Liver (tissue), 9 donors: ENCODE measurements around the gene TMEM17. TPM values are rescaled to one million over a fixed set of nuclear protein-coding genes. Genes with fewer than 3 reads are reported as not detected.

Source experiments
- DNase-seq: peaks from one replicate; pipeline ENCODE4 v3.0.0-alpha.2; 2017; ENCODE audit warnings: low spot score
- H3K27ac ChIP-seq, 2 donors: one replicate each; pipeline ENCODE4 v1.7.0; 2013; ENCODE audit warnings: inconsistent platforms in 2 of 2, low read length in 2 of 2, control low read depth in 1 of 2, low read depth in 1 of 2, mild to moderate bottlenecking in 1 of 2
- H3K27me3 ChIP-seq, 4 donors: one replicate each; pipeline versions ENCODE4 v1.6.1 to v1.7.0; 2013; ENCODE audit warnings: low read length in 3 of 4, inconsistent platforms in 1 of 4, mild to moderate bottlenecking in 1 of 4, moderate library complexity in 1 of 4; ENCODE audit not compliant: control insufficient read depth in 4 of 4, insufficient read depth in 4 of 4
- H3K36me3 ChIP-seq, 4 donors: one replicate each; pipeline versions ENCODE4 v1.6.1 to v1.7.0; 2013; ENCODE audit warnings: low read length in 3 of 4, mild to moderate bottlenecking in 3 of 4, low read depth in 1 of 4, moderate library complexity in 1 of 4; ENCODE audit not compliant: control insufficient read depth in 4 of 4, insufficient read depth in 3 of 4
- H3K4me1 ChIP-seq, 4 donors: one replicate each; pipeline versions ENCODE4 v1.6.1 to v1.7.0; 2013; ENCODE audit warnings: low read length in 3 of 4, mild to moderate bottlenecking in 3 of 4, moderate library complexity in 1 of 4; ENCODE audit not compliant: control insufficient read depth in 4 of 4, insufficient read depth in 4 of 4
- H3K4me3 ChIP-seq, 3 donors: one replicate each; pipeline versions ENCODE4 v1.6.1 to v1.7.0; 2013; ENCODE audit warnings: low read length in 3 of 3, control low read depth in 1 of 3, low read depth in 1 of 3, mild to moderate bottlenecking in 1 of 3
- H3K9ac ChIP-seq, 2 donors: one replicate each; pipeline ENCODE4 v1.7.0; 2013; ENCODE audit warnings: low read length in 2 of 2, mild to moderate bottlenecking in 2 of 2, moderate library complexity in 2 of 2, control low read depth in 1 of 2, low read depth in 1 of 2
- H3K9me3 ChIP-seq, 4 donors: one replicate each; pipeline versions ENCODE4 v1.6.1 to v1.7.0; 2013; ENCODE audit warnings: low read length in 3 of 4; ENCODE audit not compliant: control insufficient read depth in 4 of 4
- FOXA1 ChIP-seq: IDR thresholded peaks from 2 replicates; pipeline ENCODE4 v1.6.1; 2016; ENCODE audit warnings: antibody characterized with exemption
- FOXA2 ChIP-seq: IDR thresholded peaks from 2 replicates; pipeline ENCODE4 v1.6.1; 2016; ENCODE audit warnings: antibody characterized with exemption
- GABPA ChIP-seq, 2 donors: IDR thresholded peaks in 1 of 2; conservative IDR thresholded peaks in 1 of 2; 2 replicates each; pipeline ENCODE4 v1.6.1; 2016; ENCODE audit warnings: antibody characterized with exemption in 2 of 2, mild to moderate bottlenecking in 1 of 2, moderate library complexity in 1 of 2
- HNF4A ChIP-seq, 2 donors: conservative IDR thresholded peaks; 2 replicates each; pipeline ENCODE4 v1.6.1; 2016; ENCODE audit warnings: antibody characterized with exemption in 2 of 2, mild to moderate bottlenecking in 2 of 2
- HNF4G ChIP-seq: IDR thresholded peaks from 2 replicates; pipeline ENCODE4 v1.6.1; 2016; ENCODE audit warnings: antibody characterized with exemption
- JUND ChIP-seq, 2 donors: IDR thresholded peaks; 2 replicates each; pipeline ENCODE4 v1.6.1; 2016; ENCODE audit warnings: antibody characterized with exemption in 2 of 2
- RXRA ChIP-seq, 2 donors: IDR thresholded peaks; 2 replicates each; pipeline ENCODE4 v1.6.1; 2017 to 2018; ENCODE audit warnings: antibody characterized with exemption in 2 of 2, mild to moderate bottlenecking in 1 of 2
- SP1 ChIP-seq: IDR thresholded peaks from 2 replicates; pipeline ENCODE4 v1.6.1; 2018; ENCODE audit warnings: antibody characterized with exemption, mild to moderate bottlenecking
- TAF1 ChIP-seq: conservative IDR thresholded peaks from 2 replicates; pipeline ENCODE4 v1.6.1; 2016; ENCODE audit warnings: antibody characterized with exemption, mild to moderate bottlenecking
- YY1 ChIP-seq: IDR thresholded peaks from 2 replicates; pipeline ENCODE4 v1.6.1; 2016; ENCODE audit warnings: antibody characterized with exemption, mild to moderate bottlenecking
- WGBS: extraction: QIAGEN DNeasy Blood & Tissue Kit; methylation state at CpG from one replicate; pipeline ENCODE4 v1.1.7; 2013; 5-methylcytosine and 5-hydroxymethylcytosine counted together
- polyA plus RNA-seq, 2 donors: library from polyadenylated mRNA; stranded (reverse) in 1 of 2; unstranded in 1 of 2; fragments of 200-250 nt in 1 of 2; fragments of >200 nt in 1 of 2; fragmentation: Nextera tagmentation in 1 of 2; extraction: Ambion mirVana in 1 of 2; gene quantifications; one replicate each; pipeline versions ENCODE4 v1.2.1 to v1.2.3, GENCODE V29; 2013 to 2015
- total RNA-seq, 2 donors: library from RNA; depleted of rRNA; stranded (reverse); fragments of >200 nt; gene quantifications; one replicate each; pipeline ENCODE4 v1.2.3, GENCODE V29; 2014
- TF ChIP-seq, protein P1 (sequence below): fragments of 150-350 bp; IDR thresholded peaks from 2 replicates; pipeline ENCODE4 v1.5.1; 2017; ENCODE audit warnings: improper control_type of control experiment, low read depth, low read length; ENCODE audit not compliant: missing input control
- TF ChIP-seq, protein P2 (sequence below): IDR thresholded peaks from 2 replicates; pipeline ENCODE4 v1.6.1; 2016; ENCODE audit warnings: antibody characterized with exemption
- TF ChIP-seq, protein P3 (sequence below): IDR thresholded peaks from 2 replicates; pipeline ENCODE4 v1.6.1; 2016; ENCODE audit warnings: antibody characterized with exemption
- donor health status: healthy.
- donor health status: healthy.
- donor health status: healthy.
- donor health status: healthy.
- donor health status: healthy.

The TMEM17 gene
- total and polyA plus RNA-seq, 4 donors, result 0.70 to 1.9 (median 1.2) TPM

DNA sequence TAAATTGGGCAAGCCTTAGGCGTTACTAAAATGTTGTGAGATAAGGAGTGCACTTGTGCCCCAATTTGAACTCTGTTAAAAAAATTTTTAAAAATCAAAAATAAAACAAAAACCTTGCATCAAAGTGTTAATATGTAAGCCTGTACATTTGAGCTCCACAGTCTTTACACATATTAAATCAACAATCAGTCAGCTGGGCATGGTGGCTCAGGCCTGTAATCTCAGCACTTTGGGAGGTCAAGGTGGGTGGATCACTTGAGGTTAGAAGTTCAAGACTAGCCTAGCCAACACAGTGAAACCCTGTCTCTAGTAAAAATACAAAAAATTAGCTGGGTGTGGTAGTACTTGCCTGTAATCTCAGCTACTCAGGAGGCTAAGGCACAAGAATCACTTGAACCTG, 16.3 kb downstream of the TMEM17 start:
- no peak overlapping the region for H3K27ac ChIP-seq
- 37% methylated on average over 1 of the region's 1 CpG for WGBS

DNA sequence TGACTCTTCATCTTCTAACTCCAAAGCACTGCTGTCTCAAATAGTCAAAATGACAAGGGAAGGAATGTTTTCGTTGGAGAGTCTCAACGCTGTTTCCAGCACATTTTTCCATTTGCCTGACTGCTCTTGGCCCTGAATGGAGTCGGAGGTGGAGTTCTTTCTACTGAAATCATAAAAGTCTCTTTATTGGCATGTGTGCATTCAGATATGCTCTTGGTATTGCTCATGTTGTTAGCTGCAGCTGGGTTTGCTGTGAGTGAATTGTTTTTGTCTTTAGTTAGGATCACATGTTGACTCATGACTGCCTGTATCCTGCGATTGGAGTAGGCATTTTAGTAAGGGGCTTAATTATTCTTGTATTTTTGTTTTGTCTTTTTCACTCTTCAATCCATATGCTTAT, 16.8 kb downstream of the TMEM17 start:
- WGBS, result 79% methylated on average over 4 of the region's 4 CpGs
- H3K27me3 ChIP-seq, result no peaks in the 10 kb centered on the region
- no peak overlapping the region for H3K4me3 ChIP-seq
- H3K27ac ChIP-seq, result no peak overlapping the region
- no peak for DNase-seq
- no peak overlapping the region for H3K9ac ChIP-seq
- no peaks in the 10 kb centered on the region for H3K9me3 ChIP-seq
- TF ChIP-seq JUND (IDR thresholded peaks at IDR 0.05), result no peak
- no peak for TF ChIP-seq HNF4A (conservative IDR thresholded peaks at IDR 0.05)
- no peak for TF ChIP-seq TAF1
- TF ChIP-seq RXRA (IDR thresholded peaks at IDR 0.05), result no peak
- no peak for TF ChIP-seq GABPA (IDR thresholded peaks at IDR 0.05 in 1 of 2, conservative IDR thresholded peaks at IDR 0.05 in 1 of 2)
- TF ChIP-seq, protein P1, sequence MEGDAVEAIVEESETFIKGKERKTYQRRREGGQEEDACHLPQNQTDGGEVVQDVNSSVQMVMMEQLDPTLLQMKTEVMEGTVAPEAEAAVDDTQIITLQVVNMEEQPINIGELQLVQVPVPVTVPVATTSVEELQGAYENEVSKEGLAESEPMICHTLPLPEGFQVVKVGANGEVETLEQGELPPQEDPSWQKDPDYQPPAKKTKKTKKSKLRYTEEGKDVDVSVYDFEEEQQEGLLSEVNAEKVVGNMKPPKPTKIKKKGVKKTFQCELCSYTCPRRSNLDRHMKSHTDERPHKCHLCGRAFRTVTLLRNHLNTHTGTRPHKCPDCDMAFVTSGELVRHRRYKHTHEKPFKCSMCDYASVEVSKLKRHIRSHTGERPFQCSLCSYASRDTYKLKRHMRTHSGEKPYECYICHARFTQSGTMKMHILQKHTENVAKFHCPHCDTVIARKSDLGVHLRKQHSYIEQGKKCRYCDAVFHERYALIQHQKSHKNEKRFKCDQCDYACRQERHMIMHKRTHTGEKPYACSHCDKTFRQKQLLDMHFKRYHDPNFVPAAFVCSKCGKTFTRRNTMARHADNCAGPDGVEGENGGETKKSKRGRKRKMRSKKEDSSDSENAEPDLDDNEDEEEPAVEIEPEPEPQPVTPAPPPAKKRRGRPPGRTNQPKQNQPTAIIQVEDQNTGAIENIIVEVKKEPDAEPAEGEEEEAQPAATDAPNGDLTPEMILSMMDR, result no peak
- peaks cover 9 to 39% (median 34%) of the 10 kb centered on the region in 4 donors for H3K4me1 ChIP-seq
- no peaks in the 10 kb centered on the region for H3K36me3 ChIP-seq

More for the DNA sequence above, 16.3 kb downstream of the TMEM17 start:
- no peaks in the 10 kb centered on the region for H3K36me3 ChIP-seq
- no peaks in the 10 kb centered on the region for H3K9me3 ChIP-seq
- H3K4me3 ChIP-seq, result no peak overlapping the region
- H3K9ac ChIP-seq, result no peak overlapping the region
- no peak for DNase-seq
- H3K27me3 ChIP-seq, result no peaks in the 10 kb centered on the region
- H3K4me1 ChIP-seq, result peaks cover 9 to 36% (median 32%) of the 10 kb centered on the region in 4 donors
- TF ChIP-seq GABPA (IDR thresholded peaks at IDR 0.05 in 1 of 2, conservative IDR thresholded peaks at IDR 0.05 in 1 of 2), result no peak
- peak in 1 of 2 donors; percentile 9 for TF ChIP-seq RXRA (IDR thresholded peaks at IDR 0.05)

DNA sequence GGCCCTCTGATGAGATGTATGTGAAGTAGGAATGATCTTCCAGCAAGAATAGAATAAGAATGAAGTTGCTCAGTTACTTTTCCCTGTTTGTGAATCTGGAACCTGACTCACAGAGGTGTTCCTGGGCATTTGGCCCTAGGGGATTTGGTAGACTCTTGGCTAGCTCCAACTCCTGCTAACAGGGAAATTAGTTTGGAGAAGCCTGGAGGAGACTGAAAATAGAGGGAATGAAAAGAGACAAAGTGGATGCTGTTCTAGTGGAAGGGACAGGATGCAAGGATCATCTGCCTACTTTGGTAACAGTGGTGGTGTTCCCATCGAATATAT, 19.6 kb downstream of the TMEM17 start:
- peak overlapping the region; percentile 69 to 81 for H3K27ac ChIP-seq
- no peaks in the 10 kb centered on the region for H3K27me3 ChIP-seq
- no peak for TF ChIP-seq YY1
- TF ChIP-seq HNF4G, result no peak
- 80% methylated on average over 1 of the region's 1 CpG for WGBS
- H3K9ac ChIP-seq, result no peak overlapping the region
- H3K4me3 ChIP-seq, result no peak overlapping the region
- H3K9me3 ChIP-seq, result no peaks in the 10 kb centered on the region
- peaks cover 9 to 33% (median 28%) of the 10 kb centered on the region in 4 donors for H3K4me1 ChIP-seq
- no peak for DNase-seq
- H3K36me3 ChIP-seq, result no peaks in the 10 kb centered on the region

DNA sequence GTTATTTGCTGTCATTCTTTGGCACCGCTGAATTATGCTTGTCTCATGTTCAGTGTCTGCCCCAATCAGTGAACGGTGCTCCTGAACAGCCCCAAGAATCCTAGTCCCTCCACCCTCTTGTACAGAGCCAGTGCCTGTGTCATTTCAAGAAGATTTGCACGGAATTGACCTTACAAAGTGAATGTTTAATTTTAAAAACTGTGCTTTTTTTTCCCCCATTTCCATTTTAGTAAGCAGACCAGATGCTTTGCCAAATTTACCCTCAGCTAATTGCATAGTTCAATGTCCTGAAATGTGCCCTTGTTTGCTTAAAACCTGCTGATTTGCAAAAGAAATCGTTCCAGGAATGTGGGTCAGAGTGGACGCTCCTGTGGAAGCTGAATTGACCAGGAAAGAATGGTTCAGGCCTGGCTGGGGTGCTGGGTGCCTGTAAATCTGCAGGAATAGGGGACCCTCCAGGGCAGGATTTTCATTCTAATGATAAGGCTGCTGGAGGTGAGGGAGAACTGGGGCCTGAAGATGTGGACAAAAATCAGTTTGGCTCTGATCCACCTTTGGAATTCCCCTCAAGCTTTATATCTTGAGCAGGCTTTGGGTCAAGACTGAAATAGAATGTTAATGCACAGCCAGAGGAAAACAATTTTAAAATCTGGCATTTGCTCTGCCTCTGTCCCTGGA, 20.1 kb downstream of the TMEM17 start:
- H3K36me3 ChIP-seq, result no peaks in the 10 kb centered on the region
- H3K4me1 ChIP-seq, result peaks cover 9 to 33% (median 26%) of the 10 kb centered on the region in 4 donors
- H3K27me3 ChIP-seq, result no peaks in the 10 kb centered on the region
- WGBS, result 20% methylated on average over 5 of the region's 5 CpGs
- H3K4me3 ChIP-seq, result no peak overlapping the region
- no peak for DNase-seq
- peak overlapping the region; percentile 69 to 81 for H3K27ac ChIP-seq
- H3K9me3 ChIP-seq, result no peaks in the 10 kb centered on the region
- H3K9ac ChIP-seq, result no peak overlapping the region
- TF ChIP-seq YY1 (peak; percentile 89), HNF4G (peak; percentile 59), FOXA1 (peak; percentile 89), SP1 (peak; percentile 99), FOXA2 (peak; percentile 92), HNF4A (conservative IDR thresholded peaks at IDR 0.05) (peak; percentile 84 to 85)
- TF ChIP-seq, protein P1, result no peak
- TF ChIP-seq, protein P2, sequence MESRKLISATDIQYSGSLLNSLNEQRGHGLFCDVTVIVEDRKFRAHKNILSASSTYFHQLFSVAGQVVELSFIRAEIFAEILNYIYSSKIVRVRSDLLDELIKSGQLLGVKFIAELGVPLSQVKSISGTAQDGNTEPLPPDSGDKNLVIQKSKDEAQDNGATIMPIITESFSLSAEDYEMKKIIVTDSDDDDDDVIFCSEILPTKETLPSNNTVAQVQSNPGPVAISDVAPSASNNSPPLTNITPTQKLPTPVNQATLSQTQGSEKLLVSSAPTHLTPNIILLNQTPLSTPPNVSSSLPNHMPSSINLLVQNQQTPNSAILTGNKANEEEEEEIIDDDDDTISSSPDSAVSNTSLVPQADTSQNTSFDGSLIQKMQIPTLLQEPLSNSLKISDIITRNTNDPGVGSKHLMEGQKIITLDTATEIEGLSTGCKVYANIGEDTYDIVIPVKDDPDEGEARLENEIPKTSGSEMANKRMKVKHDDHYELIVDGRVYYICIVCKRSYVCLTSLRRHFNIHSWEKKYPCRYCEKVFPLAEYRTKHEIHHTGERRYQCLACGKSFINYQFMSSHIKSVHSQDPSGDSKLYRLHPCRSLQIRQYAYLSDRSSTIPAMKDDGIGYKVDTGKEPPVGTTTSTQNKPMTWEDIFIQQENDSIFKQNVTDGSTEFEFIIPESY, result peak; percentile 81
- TF ChIP-seq, protein P3, sequence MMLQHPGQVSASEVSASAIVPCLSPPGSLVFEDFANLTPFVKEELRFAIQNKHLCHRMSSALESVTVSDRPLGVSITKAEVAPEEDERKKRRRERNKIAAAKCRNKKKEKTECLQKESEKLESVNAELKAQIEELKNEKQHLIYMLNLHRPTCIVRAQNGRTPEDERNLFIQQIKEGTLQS, result peak; percentile 64
